ENCODE measurements around the gene ABCC6. TPM values are rescaled to one million over a fixed set of nuclear protein-coding genes. Genes with fewer than 3 reads are reported as not detected.
A peak's percentile ranks its signal among the peaks of the same experiment; 100 is the strongest.
"Not testable (repeated sequence)": the region's sequence is repeated elsewhere in the genome, so short reads cannot be mapped to it uniquely, and the experiment has no call there.

Gene ABCC6
- total RNA-seq, 1 donor from 2014 or later: 0.13 TPM

DNA sequence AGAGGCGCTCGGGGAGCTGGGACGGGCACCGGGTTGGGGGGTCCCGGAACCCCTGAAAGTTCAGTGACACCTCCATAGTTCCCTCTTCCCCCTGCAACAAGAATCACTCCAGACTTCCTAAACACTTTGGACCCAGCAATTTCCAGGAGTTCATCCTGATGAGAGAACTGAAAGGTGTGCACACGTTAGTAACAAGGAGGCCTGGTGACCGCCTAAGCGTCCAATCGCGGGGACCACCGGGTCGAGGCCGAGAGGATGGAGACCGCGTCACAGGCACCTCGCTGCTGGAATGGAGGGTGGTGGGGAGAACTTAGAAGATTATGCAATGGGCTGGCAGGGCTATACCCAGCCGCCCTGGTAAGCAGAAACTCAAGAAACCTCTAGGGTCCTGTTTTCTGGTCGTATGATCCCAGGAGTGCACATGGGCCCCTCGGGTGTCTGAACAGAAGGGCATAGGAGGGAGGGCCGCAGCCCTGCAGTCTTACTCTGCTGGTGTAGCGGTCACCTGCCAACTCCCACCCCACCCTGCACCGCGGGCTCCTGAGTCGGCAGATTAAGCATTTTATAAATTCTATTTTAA, 458 bp upstream of the ABCC6 start:
- not testable (repeated sequence) for DNase-seq (ENCODE audit: low read depth in 2 of 2)

DNA sequence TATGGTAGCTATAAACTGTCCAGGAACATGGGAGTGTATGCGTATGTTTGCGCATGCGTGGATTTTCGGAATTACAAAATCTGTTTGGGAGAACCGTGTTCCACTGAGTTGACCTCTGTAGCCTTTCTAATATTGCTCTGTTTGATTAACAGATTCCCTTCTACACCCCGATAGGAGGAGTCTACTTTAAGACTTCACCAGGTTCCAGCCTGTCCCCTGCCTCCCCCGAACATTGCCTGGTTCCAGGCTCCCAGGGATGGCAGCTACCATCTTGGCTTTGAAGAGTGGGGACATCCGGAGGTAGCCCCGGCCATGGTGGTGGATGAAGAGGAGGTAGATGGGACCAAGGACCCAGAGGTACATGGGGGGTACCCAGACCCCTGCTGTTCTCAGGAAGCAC, 1.9 kb downstream of the ABCC6 start:
- DNase-seq (ENCODE audit: low read depth in 2 of 2): not testable (repeated sequence)

DNA sequence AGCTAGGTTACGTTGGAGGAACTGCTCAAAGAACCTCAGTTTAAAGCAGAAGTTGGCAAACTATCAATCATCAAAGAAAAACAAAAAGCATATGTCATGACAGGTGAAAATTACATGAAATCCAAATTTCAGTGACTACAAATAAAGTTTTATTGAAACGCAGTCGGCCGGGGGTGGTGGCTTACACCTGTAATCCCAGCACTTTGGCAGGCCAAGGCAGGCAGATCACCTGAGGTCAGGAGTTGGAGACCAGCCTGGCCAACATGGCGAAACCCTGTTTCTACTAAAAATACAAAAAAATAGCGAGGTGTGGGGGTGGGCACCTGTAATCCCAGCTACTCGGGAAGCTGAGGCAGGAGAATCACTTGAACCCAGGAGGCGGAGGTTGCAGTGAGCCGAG, 2.8 kb downstream of the ABCC6 start:
- not testable (repeated sequence) for DNase-seq (ENCODE audit: low read depth in 2 of 2)

DNA sequence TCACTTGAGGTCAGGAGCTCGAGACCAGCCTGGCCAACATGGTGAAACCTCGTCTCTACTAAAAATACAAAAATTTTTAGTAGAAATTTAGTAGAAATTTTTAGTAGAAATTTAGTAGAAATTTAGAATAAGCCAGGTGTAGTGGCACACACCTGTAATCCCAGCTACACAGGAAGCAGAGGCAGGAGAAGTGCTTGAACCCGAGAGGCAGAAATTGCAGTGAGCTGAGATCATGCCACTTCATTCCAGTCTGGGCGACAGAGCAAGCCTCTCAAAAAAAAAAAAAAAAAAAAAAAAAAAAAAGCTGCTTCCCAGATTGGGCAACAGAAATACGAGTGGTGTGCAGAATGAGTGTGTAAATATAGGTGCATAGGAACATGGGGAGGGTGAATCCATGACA, 4.5 kb downstream of the ABCC6 start:
- DNase-seq (ENCODE audit: low read depth in 2 of 2): not testable (repeated sequence)

DNA sequence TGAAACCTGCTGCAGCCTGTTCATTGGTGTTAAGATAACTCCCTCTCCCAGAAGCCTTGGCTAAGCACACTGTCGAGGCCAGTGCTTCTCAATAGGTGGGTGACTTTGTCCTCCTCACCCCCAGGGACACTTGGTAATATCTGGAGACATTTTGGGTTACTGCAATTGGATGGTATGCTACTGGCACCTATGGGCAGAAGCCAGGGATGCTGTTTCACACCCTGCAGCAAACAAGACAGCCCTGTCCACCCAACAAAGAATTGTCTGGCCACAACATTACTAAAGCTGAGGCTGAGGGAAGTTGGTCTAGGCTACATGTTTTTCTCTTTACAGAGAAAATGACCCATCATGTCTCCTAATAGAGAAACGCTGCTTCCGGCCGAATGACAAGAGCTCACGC, 4.9 kb downstream of the ABCC6 start:
- not testable (repeated sequence) for DNase-seq (ENCODE audit: low read depth in 2 of 2)

DNA sequence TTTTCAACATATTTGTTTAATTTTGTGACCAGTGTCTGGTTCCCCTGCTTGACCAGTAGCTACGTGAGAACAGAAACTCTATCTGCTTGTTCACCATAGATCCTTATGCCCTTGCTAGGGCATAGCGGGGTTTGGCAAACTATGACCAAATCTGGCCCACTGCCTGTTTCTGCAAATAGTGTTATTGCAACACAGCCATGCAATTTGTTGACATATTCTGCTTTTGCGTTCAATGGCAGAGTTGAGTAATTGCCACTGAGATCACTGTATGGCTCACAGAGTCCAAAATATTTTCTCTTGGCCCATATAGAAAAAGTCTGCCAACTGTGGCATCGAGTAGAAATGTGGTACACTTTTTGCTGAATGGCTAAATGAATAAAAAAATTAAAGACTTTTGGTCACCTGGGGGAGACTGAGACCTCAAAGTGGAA, 9.4 kb downstream of the ABCC6 start:
- DNase-seq (ENCODE audit: low read depth in 2 of 2): not testable (repeated sequence)

DNA sequence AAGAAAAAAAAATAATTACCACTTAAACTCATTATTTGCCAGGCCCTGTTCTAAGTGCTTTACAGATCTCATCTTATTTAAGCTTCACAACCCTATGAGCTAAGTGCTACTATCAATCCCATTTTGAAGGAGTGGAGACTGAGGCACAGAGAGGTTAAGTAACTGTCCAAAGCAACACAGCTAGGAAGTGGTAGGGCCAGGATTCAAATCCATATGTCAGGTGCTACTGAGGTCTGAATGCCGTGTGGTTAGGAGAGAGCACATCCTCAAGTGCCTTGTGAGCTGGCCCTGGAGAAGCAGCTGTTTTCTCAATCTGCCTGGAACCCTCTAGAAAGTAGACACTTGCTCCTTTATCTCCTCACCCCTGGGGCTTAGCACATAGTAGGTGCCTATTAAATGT, 11.9 kb downstream of the ABCC6 start:
- not testable (repeated sequence) for DNase-seq (ENCODE audit: low read depth in 2 of 2)

DNA sequence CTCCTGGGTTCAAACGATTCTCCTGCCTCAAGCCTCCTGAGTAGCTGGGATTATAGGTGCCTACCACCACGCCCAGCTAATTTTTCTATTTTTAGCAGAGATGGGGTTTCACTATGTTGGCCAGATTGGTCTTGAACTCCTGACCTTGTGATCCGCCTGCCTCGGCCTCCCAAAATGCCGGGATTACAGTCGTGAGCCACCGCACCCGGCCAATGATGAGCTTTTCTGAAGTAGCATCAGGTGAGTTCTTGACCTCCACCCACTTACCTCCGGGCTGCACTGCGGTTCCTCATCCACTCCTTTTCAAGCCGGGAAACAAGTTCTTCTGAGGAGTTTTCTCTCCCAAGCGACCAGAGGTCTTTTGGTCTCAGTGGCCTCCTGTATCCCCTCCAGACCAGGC, 14.8 kb downstream of the ABCC6 start:
- DNase-seq (ENCODE audit: low read depth in 2 of 2): not testable (repeated sequence)

DNA sequence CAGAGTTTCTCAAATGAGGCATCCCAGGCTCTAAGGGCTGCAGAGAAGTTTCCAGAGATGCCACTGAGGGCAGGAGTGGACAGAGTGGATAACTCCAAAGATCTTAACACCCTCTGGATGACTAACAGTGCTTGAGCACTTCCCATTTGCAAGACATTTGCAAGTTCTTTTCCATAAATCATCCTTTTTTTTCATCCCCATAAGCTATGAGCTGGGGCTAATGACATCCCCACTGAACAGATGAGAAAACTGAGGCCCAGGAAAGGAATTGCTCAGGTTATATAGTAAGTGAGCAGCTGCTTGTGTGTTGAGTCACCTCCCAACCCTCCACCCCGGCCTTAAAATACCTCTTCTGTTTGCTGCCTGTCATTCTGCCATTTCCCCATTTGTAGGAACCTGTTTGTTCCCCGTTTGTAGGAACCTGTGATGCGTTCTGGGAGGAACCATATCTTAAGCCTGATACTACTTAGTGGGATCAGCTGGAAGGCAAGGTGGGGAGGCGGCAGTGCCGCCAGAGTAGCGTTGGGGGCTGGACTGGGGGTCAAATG, 15.4 kb downstream of the ABCC6 start:
- not testable (repeated sequence) for DNase-seq (ENCODE audit: low read depth in 2 of 2)

DNA sequence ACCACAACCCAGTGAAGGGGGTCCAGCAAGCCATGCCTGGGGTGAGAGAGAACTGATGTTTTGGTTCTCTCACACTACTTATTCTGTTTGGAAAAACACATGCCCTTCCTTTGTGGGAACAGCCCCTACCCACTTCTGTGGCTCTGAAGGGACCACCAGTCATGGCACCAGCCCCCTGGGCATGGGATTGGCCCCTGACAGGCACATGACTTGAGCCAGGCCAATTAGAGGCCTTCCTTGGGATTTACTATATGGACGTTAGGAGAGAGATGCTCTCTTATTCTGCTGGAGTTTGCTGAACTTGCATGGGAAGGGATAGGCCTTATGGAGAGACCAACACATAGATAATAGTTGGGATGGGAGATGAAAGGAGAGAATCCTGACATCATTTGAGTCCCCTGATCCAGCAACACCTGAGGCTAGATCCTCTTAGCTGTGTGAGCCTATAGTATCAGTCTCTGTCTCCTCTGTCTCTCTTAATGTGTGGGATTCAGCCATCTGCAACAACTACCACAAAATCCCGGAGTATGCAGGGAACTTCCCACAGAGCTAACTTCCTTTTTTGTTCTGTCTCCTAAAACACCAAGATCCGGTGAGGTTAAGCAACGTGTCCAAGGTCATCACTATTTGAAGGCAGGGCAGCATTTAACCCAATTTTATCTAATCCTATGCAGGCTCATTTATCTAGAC, 16.1 kb downstream of the ABCC6 start:
- not testable (repeated sequence) for DNase-seq (ENCODE audit: low read depth in 2 of 2)

DNA sequence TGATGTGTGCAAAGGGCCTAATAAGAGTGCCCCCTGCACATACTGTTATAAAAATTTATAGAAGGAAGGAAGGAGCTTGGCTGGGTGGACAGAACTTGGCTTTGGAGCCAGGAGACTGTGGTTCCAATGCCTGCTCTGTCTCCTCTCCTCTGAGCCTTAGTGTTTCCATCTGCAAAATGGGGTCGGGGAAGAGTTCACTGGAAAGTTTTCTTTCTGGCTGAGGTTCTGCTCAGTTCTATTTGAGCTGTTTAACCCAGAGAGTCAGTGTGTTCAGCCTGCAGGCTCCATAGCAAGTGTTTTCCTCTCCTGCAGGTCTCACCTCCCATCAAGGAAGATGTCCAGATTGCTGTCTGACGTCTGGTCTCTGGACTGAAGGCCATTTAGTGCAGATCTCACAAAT, 17.4 kb downstream of the ABCC6 start:
- not testable (repeated sequence) for DNase-seq (ENCODE audit: low read depth in 2 of 2)

DNA sequence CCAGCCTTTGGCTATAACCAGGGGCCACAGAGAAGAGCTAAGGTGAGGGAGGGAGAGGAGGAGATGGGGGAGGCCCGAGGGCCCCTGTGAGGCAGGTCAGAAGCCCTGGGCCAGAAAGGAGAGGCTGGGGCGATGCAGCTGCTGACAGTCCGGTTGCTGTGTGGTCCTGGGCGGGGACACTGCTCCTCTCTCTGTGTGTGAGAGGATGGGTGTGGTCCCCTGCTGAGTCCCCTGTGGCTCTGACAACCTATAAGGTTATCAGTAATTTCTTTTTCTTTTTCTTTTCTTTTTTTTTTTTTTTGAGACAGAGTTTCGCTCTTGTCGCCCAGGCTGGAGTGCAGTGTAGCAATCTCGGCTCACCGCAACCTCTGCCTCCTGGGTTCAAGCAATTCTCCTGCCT, 18.7 kb downstream of the ABCC6 start:
- DNase-seq (ENCODE audit: low read depth in 2 of 2): not testable (repeated sequence)

DNA sequence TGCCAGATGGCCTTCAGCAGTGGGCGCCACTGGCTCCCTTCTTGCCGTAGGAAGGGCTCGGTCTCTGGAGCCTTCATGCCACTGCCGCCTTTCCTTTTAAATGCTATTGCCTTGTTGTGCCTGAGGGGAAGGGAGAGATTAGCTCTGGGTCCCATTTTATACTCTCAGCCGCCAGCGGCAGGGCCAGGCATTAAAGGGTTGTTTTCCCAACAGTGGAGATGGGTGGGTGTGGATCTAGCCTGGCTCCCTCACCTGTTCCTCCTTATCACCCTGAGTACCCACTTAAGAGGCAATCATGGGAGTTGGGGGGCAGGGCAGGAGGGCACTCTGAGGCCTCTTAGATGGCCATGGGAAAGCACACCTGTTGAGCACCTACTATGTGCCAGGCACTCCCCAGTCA, 19.8 kb downstream of the ABCC6 start:
- DNase-seq (ENCODE audit: low read depth in 2 of 2): not testable (repeated sequence)

DNA sequence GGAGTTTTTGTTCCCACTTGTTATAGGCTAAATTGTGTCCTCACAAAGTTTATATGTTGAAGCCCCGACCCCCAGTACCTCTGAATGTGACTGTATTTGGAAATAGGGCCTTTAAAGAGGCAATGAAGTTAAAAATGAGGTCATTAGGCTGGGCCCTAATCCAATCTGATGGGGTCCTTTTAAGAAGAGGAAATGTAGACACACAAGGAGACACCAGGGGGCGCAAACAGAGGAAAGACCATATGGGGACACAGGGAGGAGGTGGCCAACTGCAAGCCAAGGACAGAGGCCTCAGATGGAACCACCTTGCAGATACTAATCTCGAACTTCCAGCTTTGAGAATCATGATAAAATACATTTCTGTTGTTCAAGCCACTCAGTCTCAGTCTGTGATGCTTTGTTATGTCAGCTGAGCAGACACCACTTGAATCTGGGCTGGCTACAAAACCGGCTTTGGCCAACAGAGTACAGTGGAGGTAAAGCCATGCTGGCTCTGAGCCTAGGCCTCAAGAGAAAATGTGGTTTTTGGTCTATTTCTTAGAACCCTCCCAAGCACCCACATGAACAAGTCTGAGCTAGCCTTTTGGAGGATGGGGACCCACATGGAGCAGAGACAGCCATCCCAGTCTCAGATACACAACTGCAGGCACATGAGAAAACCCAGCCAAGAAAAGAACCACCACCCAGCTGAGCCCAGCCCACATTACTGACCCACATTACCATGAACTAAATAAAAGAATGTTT, 20.7 kb downstream of the ABCC6 start:
- peak in 1 of 2 donors; percentile 56 for DNase-seq (ENCODE audit: low read depth in 2 of 2)

DNA sequence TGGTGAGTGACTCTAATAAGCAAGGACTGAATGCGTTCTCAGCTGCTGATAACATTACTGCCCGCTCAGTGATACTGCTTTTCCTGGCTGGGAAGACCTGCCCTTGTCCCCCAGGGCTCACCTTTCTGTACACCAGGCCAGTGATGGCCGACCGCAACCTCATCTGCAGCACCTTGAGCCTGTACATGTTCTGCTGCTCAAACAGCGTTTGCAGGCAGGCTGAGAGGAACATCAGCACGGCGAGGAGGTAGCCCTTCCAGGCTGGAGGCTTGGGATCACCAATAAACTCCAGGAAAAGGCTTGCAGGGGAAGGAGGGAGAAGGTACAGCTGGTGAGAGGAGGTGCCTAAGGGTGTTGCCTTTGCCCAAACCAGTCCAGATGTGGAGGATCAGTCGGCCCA, 21.4 kb downstream of the ABCC6 start:
- not testable (repeated sequence) for DNase-seq (ENCODE audit: low read depth in 2 of 2)

DNA sequence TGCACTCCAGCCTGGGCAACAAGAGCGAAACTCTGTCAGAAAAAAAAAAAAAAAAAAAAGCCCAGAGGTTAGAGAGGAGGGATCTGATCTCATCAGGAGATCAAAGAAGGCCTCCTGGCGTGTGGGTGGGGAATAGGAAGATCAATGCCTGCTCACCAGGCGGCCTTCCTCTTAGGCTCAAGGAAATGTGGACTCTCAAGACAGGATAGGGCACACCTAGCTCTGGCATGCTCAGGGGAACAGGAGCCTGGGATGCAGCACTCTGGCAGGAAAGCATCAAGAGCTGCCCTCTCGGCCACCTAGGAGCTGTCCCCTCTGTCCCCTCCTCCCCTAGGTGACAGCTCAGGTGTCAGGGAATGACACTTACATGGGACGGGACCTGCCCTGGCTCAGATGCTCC, 22.9 kb downstream of the ABCC6 start:
- not testable (repeated sequence) for DNase-seq (ENCODE audit: low read depth in 2 of 2)

DNA sequence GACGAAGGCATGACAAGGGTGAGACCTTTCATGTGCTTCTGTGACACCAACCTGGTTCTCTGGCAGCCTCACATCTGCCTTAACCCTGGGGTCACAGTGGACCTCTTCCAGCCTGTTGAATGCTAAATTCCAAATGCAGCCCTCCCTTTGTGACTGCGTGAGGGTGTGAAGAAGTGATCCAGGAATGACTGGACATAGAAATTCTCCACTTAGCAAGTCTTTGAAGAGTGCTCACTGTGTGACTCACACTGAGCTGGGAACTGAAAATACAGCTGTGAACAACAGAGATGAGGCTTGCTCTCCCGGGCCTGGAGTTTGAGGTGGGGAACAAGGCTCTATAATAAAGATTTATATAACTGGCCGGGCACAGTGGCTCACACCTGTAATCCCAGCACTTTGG, 23.9 kb downstream of the ABCC6 start:
- not testable (repeated sequence) for DNase-seq (ENCODE audit: low read depth in 2 of 2)

DNA sequence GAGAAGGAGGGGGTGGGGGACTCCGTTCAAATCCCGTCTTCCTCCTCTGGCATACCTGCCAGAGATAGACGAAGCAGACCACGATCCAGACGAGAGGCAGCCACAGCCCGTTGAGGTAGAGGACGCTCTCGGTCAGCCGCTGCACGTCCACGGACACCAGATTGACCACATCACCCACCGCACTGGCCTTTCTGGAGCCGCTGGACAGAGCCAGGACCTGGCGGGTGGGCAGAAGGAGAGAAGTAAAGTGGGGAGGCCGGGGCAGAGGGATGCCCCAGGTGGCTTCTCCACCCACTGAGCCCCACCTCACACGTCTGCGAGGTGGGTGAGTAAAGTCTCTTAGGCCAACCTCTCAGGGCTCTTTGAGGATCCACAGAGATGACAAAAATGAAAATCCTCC, 25.3 kb downstream of the ABCC6 start:
- DNase-seq (ENCODE audit: low read depth in 2 of 2): no peak

DNA sequence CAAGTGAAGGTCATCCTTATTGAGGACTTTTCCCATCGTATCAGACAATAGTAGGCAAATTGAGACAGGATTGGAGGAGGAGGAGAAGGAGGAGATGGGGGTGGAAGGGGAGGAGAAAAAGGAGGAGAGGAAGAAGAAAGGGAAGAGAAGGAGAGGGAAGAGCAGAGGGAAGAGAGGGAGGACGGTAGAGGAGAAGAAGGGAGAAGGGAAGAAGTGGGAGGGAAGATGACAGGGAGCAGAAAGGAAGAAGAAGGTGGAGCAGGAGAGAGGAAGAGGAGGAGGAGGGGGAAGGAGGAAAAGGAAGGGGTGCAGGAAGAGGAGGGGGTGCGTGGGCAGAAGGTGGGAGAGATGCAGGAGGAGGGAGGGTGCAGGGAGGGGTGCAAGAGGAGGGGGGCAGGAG, 26.0 kb downstream of the ABCC6 start:
- no peak for DNase-seq (ENCODE audit: low read depth in 2 of 2)

DNA sequence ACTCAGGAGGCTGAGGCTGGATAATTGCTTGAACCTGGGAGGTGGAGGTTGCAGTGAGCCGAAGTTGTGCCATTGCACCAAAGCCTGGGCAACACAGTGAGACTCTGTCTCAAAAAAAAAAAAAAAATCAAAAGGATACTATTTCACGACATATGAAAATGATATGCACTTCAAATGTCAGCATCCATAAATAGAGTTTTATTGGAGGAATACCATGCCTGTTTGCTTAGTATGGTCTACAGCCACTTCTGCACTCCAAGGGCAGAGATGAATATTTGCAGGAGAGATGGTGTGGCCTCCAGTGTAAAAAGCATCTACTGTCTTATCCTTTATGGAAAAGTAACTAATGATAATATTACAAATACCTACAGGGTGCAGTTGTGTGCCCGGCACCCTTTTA, 27.2 kb downstream of the ABCC6 start:
- DNase-seq (ENCODE audit: low read depth in 2 of 2): no peak

DNA sequence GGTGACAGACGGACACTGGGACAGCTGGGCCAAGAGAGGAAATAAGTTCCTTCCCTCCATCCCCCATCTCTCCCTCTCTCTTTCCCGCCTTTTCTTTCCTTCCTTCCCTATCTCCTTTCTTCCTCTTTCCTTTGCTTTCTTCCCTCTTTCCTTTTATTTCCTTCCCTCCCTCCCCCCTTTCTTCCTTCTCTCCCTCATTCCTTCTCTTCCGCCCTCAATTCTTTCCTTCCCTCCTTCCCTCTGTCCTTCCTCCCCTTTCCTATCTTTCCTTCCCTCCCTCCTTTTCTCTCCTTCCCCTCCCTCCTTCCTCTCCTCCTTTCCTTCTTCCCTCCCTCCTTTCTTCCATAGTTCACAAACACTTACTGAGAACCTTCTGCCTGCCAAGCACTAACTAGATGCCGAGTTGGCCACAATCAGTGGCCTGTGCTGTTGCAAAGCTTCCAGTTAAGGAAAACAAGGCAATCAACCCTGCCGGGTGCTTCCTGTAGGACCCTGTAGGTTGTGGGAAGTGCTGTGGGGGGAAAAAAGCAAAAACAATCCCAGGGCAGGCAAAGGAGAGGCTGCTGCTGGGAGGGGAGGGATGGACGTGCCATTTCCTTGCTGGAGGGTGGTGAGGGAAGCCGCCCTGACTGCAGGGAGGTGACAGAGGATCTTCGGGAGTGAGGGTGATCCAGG, 31.7 kb downstream of the ABCC6 start:
- DNase-seq (ENCODE audit: low read depth in 2 of 2): peak; percentile 51 to 78

DNA sequence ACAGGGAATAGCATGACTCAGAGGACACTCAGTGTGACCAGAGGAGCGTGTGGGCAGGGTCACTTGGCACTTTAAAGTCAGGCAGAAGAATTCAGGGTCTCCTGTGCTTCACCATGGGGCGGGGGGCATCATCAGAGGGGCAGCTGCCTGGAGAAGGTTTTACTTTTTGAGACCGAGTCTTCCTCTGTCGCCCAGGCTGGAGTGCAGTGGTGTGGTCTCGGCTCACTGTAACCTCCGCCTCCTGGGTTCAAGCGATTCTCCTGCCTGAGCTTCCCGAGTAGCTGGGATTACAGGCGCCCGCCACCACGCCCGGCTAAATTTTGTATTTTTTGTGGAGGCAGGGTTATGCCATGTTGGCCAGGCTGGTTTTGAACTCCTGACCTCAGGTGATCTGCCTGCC, 32.3 kb downstream of the ABCC6 start:
- DNase-seq (ENCODE audit: low read depth in 2 of 2): not testable (repeated sequence)
